ENCODE results near the gene TESK1. TPM values are rescaled to one million over a fixed set of nuclear protein-coding genes. Genes with fewer than 3 reads are reported as not detected.

TESK1 gene
- total and polyA plus RNA-seq, 2 of the 8 experiments (the other 6 are each of a cell fraction or from before 2014, with no cell fraction given), result 13.5 to 13.9 TPM

DNA sequence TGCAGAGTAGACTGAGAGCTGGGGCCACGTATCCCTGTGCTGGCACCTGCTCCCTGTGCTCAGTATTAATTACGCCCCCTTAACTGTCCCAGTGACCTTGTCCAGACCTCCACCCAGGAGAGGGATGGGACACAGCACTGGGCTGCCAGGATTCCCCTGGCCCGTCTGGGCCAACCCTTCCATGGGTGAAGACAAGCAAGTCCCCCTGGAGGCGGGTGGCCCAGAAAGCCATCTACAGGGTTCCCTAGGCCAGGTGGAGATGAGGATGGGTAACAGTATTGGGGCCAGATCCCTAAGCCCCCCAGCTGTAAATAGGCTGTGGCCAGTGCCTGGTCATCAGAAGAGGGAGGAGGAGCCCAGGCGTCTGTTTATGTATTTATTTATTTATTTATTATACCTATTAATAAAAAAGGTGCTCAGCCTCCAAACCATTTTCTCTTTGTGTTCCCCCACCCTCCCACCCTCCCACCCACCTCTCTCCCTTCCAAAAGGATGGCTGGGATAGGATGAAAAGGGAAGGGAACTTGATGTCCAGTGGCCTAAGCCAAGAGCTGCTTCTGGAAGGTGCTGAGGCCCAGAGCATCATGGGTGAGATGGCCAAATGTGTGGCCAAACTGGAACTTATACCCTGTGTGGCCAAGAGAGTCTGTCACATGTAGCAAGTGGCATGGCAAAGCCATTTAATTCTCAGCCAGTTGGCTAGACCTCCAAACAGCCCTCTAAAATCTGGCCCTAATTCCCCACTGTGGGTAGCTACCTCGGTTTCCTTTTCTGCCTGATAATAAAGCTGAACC is 43.4 kb upstream of the TESK1 start (continued):
- TF ChIP-seq, protein P1, sequence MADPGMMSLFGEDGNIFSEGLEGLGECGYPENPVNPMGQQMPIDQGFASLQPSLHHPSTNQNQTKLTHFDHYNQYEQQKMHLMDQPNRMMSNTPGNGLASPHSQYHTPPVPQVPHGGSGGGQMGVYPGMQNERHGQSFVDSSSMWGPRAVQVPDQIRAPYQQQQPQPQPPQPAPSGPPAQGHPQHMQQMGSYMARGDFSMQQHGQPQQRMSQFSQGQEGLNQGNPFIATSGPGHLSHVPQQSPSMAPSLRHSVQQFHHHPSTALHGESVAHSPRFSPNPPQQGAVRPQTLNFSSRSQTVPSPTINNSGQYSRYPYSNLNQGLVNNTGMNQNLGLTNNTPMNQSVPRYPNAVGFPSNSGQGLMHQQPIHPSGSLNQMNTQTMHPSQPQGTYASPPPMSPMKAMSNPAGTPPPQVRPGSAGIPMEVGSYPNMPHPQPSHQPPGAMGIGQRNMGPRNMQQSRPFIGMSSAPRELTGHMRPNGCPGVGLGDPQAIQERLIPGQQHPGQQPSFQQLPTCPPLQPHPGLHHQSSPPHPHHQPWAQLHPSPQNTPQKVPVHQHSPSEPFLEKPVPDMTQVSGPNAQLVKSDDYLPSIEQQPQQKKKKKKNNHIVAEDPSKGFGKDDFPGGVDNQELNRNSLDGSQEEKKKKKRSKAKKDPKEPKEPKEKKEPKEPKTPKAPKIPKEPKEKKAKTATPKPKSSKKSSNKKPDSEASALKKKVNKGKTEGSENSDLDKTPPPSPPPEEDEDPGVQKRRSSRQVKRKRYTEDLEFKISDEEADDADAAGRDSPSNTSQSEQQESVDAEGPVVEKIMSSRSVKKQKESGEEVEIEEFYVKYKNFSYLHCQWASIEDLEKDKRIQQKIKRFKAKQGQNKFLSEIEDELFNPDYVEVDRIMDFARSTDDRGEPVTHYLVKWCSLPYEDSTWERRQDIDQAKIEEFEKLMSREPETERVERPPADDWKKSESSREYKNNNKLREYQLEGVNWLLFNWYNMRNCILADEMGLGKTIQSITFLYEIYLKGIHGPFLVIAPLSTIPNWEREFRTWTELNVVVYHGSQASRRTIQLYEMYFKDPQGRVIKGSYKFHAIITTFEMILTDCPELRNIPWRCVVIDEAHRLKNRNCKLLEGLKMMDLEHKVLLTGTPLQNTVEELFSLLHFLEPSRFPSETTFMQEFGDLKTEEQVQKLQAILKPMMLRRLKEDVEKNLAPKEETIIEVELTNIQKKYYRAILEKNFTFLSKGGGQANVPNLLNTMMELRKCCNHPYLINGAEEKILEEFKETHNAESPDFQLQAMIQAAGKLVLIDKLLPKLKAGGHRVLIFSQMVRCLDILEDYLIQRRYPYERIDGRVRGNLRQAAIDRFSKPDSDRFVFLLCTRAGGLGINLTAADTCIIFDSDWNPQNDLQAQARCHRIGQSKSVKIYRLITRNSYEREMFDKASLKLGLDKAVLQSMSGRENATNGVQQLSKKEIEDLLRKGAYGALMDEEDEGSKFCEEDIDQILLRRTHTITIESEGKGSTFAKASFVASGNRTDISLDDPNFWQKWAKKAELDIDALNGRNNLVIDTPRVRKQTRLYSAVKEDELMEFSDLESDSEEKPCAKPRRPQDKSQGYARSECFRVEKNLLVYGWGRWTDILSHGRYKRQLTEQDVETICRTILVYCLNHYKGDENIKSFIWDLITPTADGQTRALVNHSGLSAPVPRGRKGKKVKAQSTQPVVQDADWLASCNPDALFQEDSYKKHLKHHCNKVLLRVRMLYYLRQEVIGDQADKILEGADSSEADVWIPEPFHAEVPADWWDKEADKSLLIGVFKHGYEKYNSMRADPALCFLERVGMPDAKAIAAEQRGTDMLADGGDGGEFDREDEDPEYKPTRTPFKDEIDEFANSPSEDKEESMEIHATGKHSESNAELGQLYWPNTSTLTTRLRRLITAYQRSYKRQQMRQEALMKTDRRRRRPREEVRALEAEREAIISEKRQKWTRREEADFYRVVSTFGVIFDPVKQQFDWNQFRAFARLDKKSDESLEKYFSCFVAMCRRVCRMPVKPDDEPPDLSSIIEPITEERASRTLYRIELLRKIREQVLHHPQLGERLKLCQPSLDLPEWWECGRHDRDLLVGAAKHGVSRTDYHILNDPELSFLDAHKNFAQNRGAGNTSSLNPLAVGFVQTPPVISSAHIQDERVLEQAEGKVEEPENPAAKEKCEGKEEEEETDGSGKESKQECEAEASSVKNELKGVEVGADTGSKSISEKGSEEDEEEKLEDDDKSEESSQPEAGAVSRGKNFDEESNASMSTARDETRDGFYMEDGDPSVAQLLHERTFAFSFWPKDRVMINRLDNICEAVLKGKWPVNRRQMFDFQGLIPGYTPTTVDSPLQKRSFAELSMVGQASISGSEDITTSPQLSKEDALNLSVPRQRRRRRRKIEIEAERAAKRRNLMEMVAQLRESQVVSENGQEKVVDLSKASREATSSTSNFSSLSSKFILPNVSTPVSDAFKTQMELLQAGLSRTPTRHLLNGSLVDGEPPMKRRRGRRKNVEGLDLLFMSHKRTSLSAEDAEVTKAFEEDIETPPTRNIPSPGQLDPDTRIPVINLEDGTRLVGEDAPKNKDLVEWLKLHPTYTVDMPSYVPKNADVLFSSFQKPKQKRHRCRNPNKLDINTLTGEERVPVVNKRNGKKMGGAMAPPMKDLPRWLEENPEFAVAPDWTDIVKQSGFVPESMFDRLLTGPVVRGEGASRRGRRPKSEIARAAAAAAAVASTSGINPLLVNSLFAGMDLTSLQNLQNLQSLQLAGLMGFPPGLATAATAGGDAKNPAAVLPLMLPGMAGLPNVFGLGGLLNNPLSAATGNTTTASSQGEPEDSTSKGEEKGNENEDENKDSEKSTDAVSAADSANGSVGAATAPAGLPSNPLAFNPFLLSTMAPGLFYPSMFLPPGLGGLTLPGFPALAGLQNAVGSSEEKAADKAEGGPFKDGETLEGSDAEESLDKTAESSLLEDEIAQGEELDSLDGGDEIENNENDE (IDR thresholded peaks at IDR 0.05; ENCODE audit: insufficient replicate concordance, low read length), result no peak
- TF ChIP-seq SP4 (IDR thresholded peaks at IDR 0.05; ENCODE audit: low read length) (no peak), PHF8 (conservative IDR thresholded peaks at IDR 0.05; ENCODE audit: low read depth, low read length) (no peak)
